Urinary bladder (tissue), 4 donors: ENCODE results near the gene ATXN1. TPM values are rescaled to one million over a fixed set of nuclear protein-coding genes. Genes with fewer than 3 reads are reported as not detected.

Experiments used
- DNase-seq: peaks from one replicate; pipeline ENCODE4 v3.0.0-alpha.2; 2015; ENCODE audit errors: extremely low spot score
- H3K27ac ChIP-seq: one replicate; pipeline ENCODE4 v1.5.1; 2013; ENCODE audit warnings: low read depth, mild to moderate bottlenecking, moderate library complexity
- H3K36me3 ChIP-seq: one replicate; pipeline ENCODE4 v1.6.1; 2013; ENCODE audit warnings: mild to moderate bottlenecking, moderate library complexity; ENCODE audit not compliant: insufficient read depth
- H3K4me1 ChIP-seq: one replicate; pipeline ENCODE4 v1.6.1; 2013; ENCODE audit warnings: mild to moderate bottlenecking, moderate library complexity; ENCODE audit not compliant: insufficient read depth
- H3K4me3 ChIP-seq: one replicate; pipeline ENCODE4 v1.5.1; 2013; ENCODE audit warnings: low read depth, low read length
- WGBS: extraction: QIAGEN DNeasy Blood & Tissue Kit; methylation state at CpG from one replicate; pipeline ENCODE4 v1.1.7; 2013; 5-methylcytosine and 5-hydroxymethylcytosine counted together
- polyA plus RNA-seq: library from polyadenylated mRNA; stranded (reverse); fragments of 200-250 nt; gene quantifications from one replicate; pipeline ENCODE4 v1.2.3, GENCODE V29; 2013
- total RNA-seq: library from RNA; depleted of rRNA; stranded (reverse); fragments of >200 nt; gene quantifications from one replicate; pipeline ENCODE4 v1.2.3, GENCODE V29; 2014
- donor health status: healthy with polysubstance abuse.
- donor health status: healthy.

The ATXN1 gene
- total and polyA plus RNA-seq, 2 donors, result 15.8 to 137 TPM

- no peaks in the 10 kb centered on the region for H3K36me3 ChIP-seq
- WGBS, result 93% methylated on average over 10 of the region's 10 CpGs
Measured at GRCh38 chr6:16253399-16254144, 507.7 kb downstream of the ATXN1 start.

GRCh38 chr6:16252686-16253299 is 508.5 kb downstream of the ATXN1 start:
- H3K4me3 ChIP-seq, result no peak overlapping the region
- no peak overlapping the region for H3K27ac ChIP-seq
- H3K4me1 ChIP-seq, result no peaks in the 10 kb centered on the region
- 55% methylated on average over 2 of the region's 2 CpGs for WGBS
- H3K36me3 ChIP-seq, result no peaks in the 10 kb centered on the region
- DNase-seq, result no peak

More at GRCh38 chr6:16253399-16254144, 507.7 kb downstream of the ATXN1 start:
- H3K4me1 ChIP-seq, result no peaks in the 10 kb centered on the region
- no peak for DNase-seq
- H3K4me3 ChIP-seq, result no peak overlapping the region
- H3K27ac ChIP-seq, result no peak overlapping the region

GRCh38 chr6:16251706-16252105 is 509.6 kb downstream of the ATXN1 start:
- H3K4me1 ChIP-seq, result no peaks in the 10 kb centered on the region
- 88% methylated on average over 2 of the region's 2 CpGs for WGBS
- no peak for DNase-seq
- no peak overlapping the region for H3K27ac ChIP-seq
- H3K36me3 ChIP-seq, result no peaks in the 10 kb centered on the region
- H3K4me3 ChIP-seq, result no peak overlapping the region

- Histone ChIP-seq H3K27ac (no peak overlapping the region), H3K36me3 (no peaks in the 10 kb centered on the region), H3K4me1 (no peaks in the 10 kb centered on the region), H3K4me3 (no peak overlapping the region)
- WGBS, result 85% methylated on average over 1 of the region's 1 CpG
- no peak for DNase-seq
Measured at GRCh38 chr6:16249971-16250370, 511.3 kb downstream of the ATXN1 start.
